HEK293 (cell line): ENCODE measurements around the gene PHF5A.

Experiments
- CTCF ChIA-PET: fragments of 350-600 bp; formaldehyde crosslinking; extraction: SDS; loops from one replicate; lab custom pipeline; 2021; ENCODE audit warnings: antibody characterized with exemption; lab: Yijun Ruan, JAX
- POLR2A ChIA-PET: fragments of 300-600 bp; formaldehyde crosslinking; extraction: SDS; loops from one replicate; lab custom pipeline; 2020; ENCODE audit warnings: antibody characterized with exemption, inconsistent platforms; lab: Yijun Ruan, JAX
- H3K27ac ChIP-seq: fragments of 200-500 bp; sonication (Bioruptor generic); 2 replicates; pipeline ENCODE4 v1.5.1; 2014; ENCODE audit warnings: low read depth, low read length, control low read depth, inconsistent platforms; ENCODE audit errors: extremely low read depth
- H3K36me3 ChIP-seq, 2 experiments: fragments of 200-500 bp in 1 of 2; sonication (Bioruptor generic) in 1 of 2; 1 replicate in 1 of 2; 2 replicates in 1 of 2; pipeline ENCODE4 v1.5.1; 2014 to 2017; ENCODE audit warnings: inconsistent platforms in 2 of 2, low read length in 2 of 2; ENCODE audit not compliant: control insufficient read depth in 2 of 2, insufficient read depth in 1 of 2
- H3K4me1 ChIP-seq: fragments of 200-500 bp; sonication (Bioruptor generic); 2 replicates; pipeline ENCODE4 v1.5.1; 2014; ENCODE audit warnings: mild to moderate bottlenecking, low read length, inconsistent platforms; ENCODE audit not compliant: control insufficient read depth, insufficient read depth
- H3K4me3 ChIP-seq: 2 replicates; pipeline ENCODE4 v1.5.1; 2011; ENCODE audit warnings: low read depth, mild to moderate bottlenecking, control low read depth, low read length, moderate library complexity
- H3K9me3 ChIP-seq: fragments of 200-500 bp; sonication (Bioruptor generic); 2 replicates; pipeline ENCODE4 v1.5.1; 2014; ENCODE audit warnings: low read depth, low read length, inconsistent platforms; ENCODE audit not compliant: control insufficient read depth, insufficient read depth
- EGR2 ChIP-seq: fragments of 450-650 bp; formaldehyde crosslinking; IDR thresholded peaks from 2 replicates; pipeline ENCODE4 v1.5.1; 2016; ENCODE audit warnings: low read depth, missing biosample characterization, missing genetic modification characterization
- HIC1 ChIP-seq: fragments of 450-650 bp; formaldehyde crosslinking; IDR thresholded peaks from 2 replicates; pipeline ENCODE4 v1.5.1; 2016; ENCODE audit warnings: missing biosample characterization, missing genetic modification characterization
- PRDM2 ChIP-seq: fragments of 450-650 bp; formaldehyde crosslinking; IDR thresholded peaks from 2 replicates; pipeline ENCODE4 v1.5.1; 2016; ENCODE audit warnings: missing biosample characterization, missing genetic modification characterization, borderline replicate concordance
- ZBTB11 ChIP-seq: fragments of 450-650 bp; formaldehyde crosslinking; conservative IDR thresholded peaks from 2 replicates; pipeline ENCODE4 v1.5.1; 2016; ENCODE audit warnings: low read depth, missing biosample characterization, missing genetic modification characterization
- ZBTB17 ChIP-seq: fragments of 450-650 bp; formaldehyde crosslinking; IDR thresholded peaks from 2 replicates; pipeline ENCODE4 v1.5.1; 2016; ENCODE audit warnings: missing biosample characterization, missing genetic modification characterization
- ZNF121 ChIP-seq: fragments of 450-650 bp; formaldehyde crosslinking; IDR thresholded peaks from 2 replicates; pipeline ENCODE4 v1.5.1; 2016; ENCODE audit warnings: missing biosample characterization, missing genetic modification characterization
- ZNF341 ChIP-seq: fragments of 450-650 bp; formaldehyde crosslinking; IDR thresholded peaks from 2 replicates; pipeline ENCODE4; 2016; ENCODE audit warnings: low read depth, missing biosample characterization, missing genetic modification characterization
- ZNF658 ChIP-seq: fragments of 450-650 bp; formaldehyde crosslinking; IDR thresholded peaks from 2 replicates; pipeline ENCODE4; 2016; ENCODE audit warnings: missing biosample characterization, missing genetic modification characterization
- ZNF704 ChIP-seq: fragments of 450-650 bp; formaldehyde crosslinking; IDR thresholded peaks from 2 replicates; pipeline ENCODE4 v1.5.1; 2016; ENCODE audit warnings: missing biosample characterization, missing genetic modification characterization

PHF5A gene

GRCh38 chr22:41415554-41415953 is 52.9 kb downstream of the PHF5A start (continued):
- no peak for TF ChIP-seq ZBTB11 (tag by site-specific recombination)

- peaks cover 0 to 5% of the 10 kb centered on the region in 2 experiments; a peak in 1 of 3 replicates for H3K36me3 ChIP-seq
- H3K4me1 ChIP-seq, result peaks cover 6% of the 10 kb centered on the region; the same call in 1 of the 2 replicates
- no peaks in the 10 kb centered on the region for H3K9me3 ChIP-seq
- H3K27ac ChIP-seq, result peak overlapping the region; percentile 21; the same call in 1 of the 2 replicates
- ChIA-PET POLR2A (interaction anchor here (0.6 to 0.9 kb wide), 4 partner anchors 91 to 178 kb away, joined by 3 to 5 read pairs (median 4); partner anchors contain the start of gene PMM1), CTCF (interaction anchor here (0.6 to 3.2 kb wide), 6 partner anchors 9 to 116 kb away, joined by 3 to 23 read pairs (median 4); no protein-coding TSS in a partner anchor)
- TF ChIP-seq EGR2 (tag by site-specific recombination) (0 out of 2 replicates have a peak, but pooled peaks have one; percentile 4), ZNF121 (tag by site-specific recombination) (0 out of 2 replicates have a peak, but pooled peaks have one; percentile 1), PRDM2 (tag by site-specific recombination) (no peak), ZNF341 (peak; percentile 95), ZNF658 (tag by site-specific recombination) (no peak), HIC1 (no peak), ZNF704 (tag by site-specific recombination) (no peak), ZBTB17 (tag by site-specific recombination) (peak; percentile 62)
- H3K4me3 ChIP-seq, result no peak overlapping the region
Measured at GRCh38 chr22:41411021-41411851, 57.3 kb downstream of the PHF5A start.
